GDM1 (cell line): ENCODE data around the gene SMYD5.
"Not testable (repeated sequence)": the region's sequence is repeated elsewhere in the genome, so short reads cannot be mapped to it uniquely, and the experiment has no call there.

Source experiments
- DNase-seq: peaks from one replicate; lab custom pipeline; 2025; lab: John Stamatoyannopoulos, UW

The SMYD5 gene

GRCh38 chr2:73260338-73260984, 46.4 kb downstream of the SMYD5 start:
- no peak for DNase-seq

GRCh38 chr2:73262108-73262651, 48.1 kb downstream of the SMYD5 start:
- DNase-seq, result no peak

DNA sequence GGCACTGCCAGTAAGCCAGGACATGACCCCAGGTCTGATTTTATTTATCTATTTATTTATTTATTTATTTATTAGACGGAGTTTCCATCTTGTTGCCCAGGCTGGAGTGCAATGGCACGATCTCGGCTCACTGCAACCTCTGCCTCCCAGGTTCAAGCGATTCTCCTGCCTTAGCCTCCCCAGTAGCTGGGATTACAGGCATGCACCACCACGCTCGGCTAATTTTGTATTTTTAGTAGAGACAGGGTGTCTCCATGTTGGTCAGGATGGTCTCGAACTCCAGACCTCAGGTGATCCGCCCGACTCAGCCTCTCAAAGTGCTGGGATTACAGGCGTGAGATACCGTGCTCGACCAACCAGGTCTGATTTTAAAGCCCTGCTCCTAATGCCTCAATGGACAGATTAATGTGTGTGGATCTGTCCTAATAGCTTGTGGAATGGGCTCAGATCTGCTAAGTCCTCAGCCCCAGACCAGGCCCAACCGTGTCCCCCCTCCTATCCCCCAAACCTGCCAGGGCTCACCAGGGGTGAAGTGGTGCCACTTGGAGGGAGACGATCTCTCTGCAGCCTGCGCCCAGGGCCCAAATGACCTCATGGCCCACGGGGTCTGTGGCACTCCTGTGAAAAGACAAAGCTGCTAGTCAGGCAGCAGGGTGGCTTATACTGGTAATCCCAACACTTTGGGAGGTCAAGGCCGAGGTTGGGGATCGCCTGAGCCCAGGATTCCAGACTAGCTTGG, 48.8 kb downstream of the SMYD5 start:
- DNase-seq, result not testable (repeated sequence)

DNA sequence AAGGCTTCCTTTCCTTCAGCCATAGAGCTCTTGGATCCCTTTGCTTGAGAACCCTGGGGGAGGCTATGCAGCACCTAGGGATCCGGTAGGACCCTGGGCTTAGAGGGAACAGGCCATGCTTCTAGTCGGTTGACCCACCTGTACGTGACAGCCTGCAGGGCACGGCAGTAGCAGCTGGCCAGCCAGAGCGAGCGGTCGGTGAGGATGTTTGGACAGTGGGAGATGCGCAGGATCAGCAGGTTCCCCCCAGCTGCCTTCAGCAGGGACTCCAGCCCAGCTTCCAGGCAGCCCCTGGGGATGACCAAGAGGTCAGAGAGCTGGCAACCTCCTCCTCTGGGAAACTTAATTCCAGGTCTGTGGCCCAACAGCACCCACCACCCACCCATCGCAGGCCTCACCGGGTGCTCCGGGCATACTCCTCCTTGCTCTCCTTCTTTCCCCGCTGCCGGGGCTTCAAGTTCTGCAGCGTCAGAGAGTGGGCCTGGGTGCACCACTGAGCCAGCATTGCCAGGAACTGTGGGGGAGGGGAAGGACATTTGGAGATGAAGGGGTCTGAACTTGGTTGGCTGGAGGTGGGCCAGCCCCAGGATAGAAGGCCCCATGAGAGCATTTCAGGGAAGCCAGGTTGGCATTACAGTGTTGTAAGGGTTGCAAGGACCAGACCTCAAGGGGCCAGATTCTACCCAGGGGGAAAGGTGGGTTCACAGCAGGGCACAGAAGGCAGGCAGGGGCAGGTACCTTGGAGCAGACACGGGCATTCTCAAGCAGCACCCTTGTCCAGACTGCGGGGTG, 49.7 kb downstream of the SMYD5 start:
- no peak for DNase-seq

GRCh38 chr2:73264332-73264606, 50.2 kb downstream of the SMYD5 start:
- no peak for DNase-seq

GRCh38 chr2:73264783-73265182, 50.7 kb downstream of the SMYD5 start:
- DNase-seq, result no peak

GRCh38 chr2:73265298-73266060, 51.4 kb downstream of the SMYD5 start:
- no peak for DNase-seq

GRCh38 chr2:73266061-73266901, 52.2 kb downstream of the SMYD5 start:
- no peak for DNase-seq

GRCh38 chr2:73267008-73267407, 53.0 kb downstream of the SMYD5 start:
- DNase-seq, result no peak

DNA sequence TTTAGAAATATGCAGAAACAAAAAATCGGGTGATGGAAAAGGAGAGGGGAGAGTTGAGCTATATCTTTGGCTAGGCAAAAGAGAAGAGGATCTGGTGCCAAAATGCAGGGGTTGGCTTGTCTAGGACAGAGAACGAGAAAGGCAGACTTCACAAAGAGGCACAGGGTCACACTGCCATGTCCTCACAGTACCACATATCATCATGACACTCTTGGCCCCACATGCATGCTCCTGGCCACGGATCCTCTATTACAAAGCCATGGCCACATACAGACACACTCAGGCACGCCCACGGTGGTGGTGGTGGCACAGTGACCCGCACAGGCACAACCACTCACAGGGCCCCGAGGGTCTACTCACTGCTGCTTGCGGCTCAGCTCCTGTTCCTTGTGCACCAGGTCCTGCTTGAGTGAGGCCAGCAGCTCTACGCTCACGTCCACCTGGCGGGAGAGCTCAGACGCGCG, 54.4 kb downstream of the SMYD5 start:
- DNase-seq, result no peak

GRCh38 chr2:73268830-73269685, 55.0 kb downstream of the SMYD5 start:
- no peak for DNase-seq

GRCh38 chr2:73269686-73270465, 55.8 kb downstream of the SMYD5 start:
- no peak for DNase-seq

GRCh38 chr2:73272270-73272669, 58.2 kb downstream of the SMYD5 start:
- no peak for DNase-seq
